Hepatocyte (in vitro differentiated cells): Measurements from ENCODE around the gene NUMB.

Source experiments
- EZH2 ChIP-seq: fragments of 200-600 bp; sonication (generic); IDR thresholded peaks from 2 replicates; pipeline ENCODE4 v1.6.1; 2016; ENCODE audit warnings: antibody characterized with exemption, mild to moderate bottlenecking, borderline replicate concordance
- EZH2phosphoT487 ChIP-seq: fragments of 200-600 bp; sonication (generic); IDR thresholded peaks from one replicate; pipeline ENCODE4 v1.6.1; 2018; ENCODE audit warnings: antibody characterized with exemption, mild to moderate bottlenecking, low read depth, moderate library complexity; ENCODE audit not compliant: unreplicated experiment, severe bottlenecking

DNA sequence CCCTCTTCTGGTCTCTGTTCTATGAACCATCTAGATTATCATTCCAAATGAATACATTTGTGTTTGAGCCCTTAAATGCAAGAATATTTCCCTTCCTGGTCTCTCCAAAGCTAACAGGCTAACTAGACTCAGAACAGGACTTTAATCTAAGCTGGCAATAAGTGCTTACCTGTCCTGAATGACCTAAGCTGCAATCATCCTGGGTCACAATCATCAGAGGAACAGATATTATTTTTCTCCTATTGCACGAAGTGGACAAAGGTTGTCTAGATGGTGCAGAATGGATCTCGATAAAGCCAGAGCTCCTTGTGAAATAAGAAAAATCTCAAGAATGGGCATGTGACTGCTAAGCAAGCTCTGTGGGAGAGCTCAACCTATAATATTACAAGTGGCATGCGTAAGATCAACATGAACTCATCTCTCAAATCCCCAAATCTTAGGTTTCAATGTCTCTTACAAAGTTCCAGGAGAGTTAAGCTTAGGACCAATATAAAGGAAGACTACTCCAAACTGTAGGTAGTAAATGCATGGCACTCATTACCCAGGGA, 10.6 kb upstream of the NUMB start:
- TF ChIP-seq EZH2phosphoT487 (no peak), EZH2 (no peak)
